ENCODE measurements around the gene CCR1.
A peak's percentile ranks its signal among the peaks of the same experiment; 100 is the strongest.

CCR1 gene

DNA sequence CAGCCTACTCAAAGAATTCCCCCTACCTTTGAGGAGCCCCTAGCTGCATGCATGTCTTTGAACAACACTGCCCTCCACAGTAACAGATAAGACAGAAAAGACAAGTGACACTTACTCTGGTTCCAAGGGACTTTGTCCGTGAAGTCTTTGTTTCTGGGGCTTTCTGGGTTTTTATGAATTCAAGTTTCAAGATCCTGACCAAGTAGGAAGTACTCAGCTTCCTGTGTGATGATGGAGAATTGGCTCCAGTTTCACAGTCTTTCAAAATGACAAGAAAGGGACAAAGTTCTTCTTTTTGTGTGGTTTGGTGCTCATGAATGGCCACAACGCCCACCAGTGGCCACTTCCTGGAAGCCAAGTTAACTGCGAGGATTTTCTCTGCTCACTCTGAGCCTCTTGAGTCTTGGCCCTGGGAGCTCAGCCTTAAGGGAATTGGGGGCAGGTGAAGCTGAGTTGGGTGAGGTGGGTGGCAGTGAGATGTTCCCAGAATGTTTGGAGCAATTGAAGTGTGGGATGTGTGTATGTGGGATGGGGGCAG, at the start of gene CCR1:
Gene CCR1 (minus strand): TSS at position 147 of the 538 bp plus-strand sequence. CDS start 4,000 bp downstream, outside the sequence.
- DNase-seq, result peak; percentile 69

DNA sequence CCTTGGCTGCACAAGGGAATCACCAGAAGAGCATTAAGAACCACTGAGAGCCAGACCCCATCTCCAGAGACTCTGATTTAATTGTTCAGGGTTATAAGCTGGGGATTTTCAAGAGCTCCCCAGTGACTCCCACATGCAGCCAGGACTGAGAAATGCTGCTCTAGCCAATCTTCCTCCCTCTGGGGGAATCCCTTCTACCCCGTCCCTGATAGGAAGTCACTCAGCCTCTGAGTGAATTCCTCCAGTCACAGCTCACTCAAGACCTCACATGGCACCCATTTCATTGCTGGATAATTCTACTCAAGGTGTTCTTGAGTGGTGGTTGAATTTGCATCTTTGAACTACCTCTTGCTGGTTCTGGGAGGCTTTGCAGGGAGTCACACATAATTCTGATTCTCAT, 44.9 kb upstream of the CCR1 start:
- DNase-seq, result no peak

DNA sequence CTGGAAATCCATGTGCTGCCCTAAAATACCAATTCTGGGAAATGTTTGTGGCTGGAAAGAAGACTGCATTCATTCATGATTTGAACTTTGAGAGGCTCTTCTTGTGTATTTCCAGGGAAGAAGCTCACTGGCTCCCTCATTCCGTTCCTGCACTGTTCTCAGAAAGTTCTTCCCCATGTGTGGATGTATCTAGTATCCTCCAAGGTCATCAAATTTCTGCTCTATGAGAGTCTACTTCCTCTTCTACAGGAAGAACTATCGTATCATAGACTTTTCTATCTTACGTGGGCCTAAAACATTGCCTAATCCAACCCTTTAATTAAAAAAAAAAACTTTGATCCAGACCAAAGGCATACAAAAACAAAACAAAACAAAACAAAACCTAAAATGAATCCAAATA, 37.0 kb upstream of the CCR1 start:
- no peak for DNase-seq

DNA sequence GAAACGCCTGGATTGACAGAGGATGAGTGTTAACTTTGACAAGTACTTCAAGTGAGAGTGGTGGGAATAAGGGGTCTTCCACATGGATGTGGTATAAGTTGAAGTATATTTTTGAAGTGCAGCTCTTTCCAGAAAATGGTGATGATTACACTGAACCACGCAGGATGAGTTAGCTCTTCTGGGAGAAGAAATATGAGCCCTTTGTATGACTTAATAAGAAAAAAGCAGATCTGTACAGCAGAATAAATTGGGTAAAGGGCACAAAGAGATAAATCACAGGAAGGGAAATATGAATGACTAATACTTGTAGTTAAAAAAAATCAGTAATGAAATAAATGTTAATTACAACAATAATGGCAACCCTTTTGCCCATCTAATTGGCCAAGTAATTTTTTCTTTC, 35.4 kb upstream of the CCR1 start:
- no peak for DNase-seq

DNA sequence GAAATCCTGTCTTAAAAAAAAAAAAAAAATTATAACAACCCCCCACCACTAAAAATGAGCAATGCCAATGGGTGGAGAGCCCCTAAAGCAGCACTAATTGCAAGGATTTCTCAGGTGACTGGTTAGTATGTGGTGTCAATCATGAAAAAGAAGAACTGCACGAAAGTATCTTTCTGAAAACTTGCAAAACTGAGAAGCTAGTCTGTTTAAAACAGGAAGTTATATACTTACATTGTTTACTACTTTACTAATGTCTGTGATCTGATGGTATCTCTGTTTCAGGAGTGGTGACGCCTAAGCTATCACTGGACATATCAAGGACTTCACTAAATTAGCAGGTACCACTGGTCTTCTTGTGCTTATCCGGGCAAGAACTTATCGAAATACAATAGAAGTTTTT, 34.0 kb upstream of the CCR1 start, which contains the start of gene CCR3:
Gene CCR3 (plus strand): TSS at position 341 of the 400 bp plus-strand sequence. CDS start 22,699 bp downstream, outside the sequence.
- no peak for DNase-seq

DNA sequence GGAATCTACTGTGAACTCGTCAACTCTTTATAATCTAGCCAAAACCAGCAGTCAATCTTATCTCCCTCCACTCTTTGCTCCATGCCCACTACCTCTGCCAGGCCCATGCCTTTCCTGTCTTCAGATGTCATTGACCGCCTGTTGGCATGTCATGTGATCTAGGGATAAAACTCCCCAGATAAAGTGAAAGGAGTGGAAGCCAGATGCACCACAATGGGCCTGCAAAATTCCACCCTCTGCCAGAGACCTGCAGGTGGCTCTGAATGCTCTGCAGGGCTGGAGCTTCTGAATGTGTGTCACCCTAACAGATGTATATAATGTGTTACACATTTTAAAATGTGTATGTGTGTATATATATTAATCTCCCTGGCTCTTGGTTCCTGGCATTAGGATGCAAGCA, 31.8 kb upstream of the CCR1 start:
- no peak for DNase-seq

DNA sequence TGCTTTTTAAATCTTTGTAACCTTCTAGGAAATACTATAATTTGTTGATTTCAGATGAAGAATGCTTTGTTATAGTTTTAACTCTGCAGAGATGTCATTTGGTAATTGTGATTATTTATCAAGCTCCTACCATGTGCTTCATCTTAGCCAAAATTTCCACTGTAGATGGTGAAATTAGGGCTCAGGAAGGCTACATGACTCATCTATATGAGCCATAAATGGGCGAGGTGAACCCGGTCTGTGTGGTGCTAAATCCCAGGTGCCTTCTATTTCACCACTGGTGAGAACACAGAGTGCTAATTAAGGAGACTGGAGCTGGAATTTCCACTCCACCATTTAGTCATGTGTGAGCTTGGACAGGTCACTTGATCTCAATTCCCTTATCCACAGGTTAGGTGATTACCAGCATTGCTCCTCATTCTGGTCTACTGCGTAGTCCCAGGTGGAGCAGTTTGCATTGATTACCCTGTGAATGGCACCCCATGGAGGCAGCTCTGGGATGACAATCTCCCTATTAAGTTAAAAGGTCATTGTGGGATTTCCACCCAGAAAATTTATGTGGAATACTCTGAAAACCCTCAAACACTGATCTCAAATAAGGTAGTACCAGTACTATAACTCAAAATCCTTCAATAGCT, 31.3 kb upstream of the CCR1 start:
- DNase-seq, result no peak

DNA sequence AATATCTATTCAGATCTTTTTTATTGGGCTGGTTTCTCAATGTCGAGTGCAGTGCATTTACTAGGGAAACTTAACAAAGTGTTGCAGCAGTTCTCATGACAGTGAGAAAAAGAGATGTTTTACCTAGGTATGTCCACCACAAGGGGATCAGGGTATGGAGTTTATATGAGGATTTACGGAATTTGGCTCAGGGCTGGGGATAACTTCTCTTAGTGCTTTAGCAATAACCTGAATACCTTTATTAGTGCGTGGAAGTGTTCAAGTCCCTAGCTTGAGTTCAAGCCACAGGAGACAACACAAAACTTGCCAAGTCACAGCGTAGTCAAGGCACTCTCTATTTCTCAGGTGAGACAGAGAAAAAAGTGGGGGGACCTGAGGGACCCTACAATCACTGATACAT, 30.3 kb upstream of the CCR1 start:
- DNase-seq, result no peak

DNA sequence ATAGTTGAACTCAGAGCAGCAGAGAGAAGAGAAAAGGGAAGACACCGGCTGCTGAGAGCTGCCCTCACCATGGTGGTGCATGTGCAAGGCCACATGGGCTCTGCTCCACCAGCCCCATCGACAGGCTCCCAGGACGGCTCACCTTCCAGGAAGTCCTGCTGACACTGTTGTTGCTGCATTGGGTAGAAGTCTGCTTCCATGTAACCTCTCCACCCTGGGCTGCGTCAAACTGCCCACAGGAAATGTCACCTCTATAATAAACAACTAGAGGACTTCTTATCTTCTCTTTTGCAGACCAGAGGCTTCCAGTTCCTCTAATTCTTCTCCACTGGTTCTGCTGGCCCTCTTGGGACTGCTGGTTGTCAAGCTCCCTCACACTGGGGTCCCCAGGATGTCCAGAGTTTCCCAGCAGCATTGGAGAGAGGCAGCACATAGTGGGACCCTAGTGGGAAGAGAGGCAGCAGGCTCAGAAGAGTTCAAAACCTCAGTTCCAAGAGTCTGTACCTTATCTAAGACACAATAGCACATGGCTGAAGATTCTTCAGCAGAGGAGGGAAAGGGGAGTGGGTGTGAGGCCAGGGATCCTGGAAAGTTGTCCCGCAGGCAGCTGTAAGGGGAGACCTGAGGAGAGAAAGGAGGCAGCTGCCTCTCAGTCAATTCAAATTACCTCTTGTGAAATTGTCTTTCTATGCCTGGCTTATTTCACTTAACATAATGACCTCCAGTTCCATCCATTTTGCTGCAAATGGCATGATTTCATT, 28.4 kb upstream of the CCR1 start:
- DNase-seq, result no peak

DNA sequence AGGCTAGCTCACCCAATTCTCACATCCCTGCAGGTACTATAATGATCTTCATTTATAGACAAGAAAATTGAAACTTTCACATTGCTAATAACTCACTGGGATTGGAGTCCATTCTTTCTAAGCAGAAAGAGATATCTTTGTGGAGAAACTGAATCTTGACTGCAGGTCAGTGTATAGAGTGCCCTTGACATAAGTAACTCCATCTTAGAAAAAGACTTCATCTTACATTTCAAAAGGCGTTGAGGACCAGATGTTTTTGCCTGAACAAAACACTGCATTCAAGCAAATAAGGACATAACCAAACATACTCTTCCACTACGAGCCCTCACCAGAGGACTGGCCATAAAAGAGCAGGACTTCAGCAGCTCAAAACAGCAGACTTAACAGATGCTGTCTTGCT, 27.3 kb upstream of the CCR1 start:
- no peak for DNase-seq

DNA sequence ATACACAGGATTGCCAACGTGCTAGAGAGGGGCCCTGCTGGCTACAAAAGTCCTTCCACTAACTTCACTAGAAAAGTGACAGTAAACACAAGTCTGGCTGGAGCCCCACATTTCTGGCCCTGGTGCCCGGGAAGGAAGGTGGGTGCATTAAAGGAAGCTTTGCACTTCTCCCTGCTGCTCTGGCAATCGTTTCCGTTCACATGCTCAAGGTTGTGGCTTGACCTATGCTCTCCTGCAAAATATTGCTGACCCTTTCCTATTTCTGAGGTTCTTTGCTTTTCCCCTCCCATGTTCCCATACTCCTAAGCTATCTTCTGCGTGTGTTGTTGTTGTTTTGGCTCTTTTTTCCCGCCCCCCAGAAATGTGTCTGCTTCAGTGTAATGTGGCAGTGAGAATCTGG, 25.1 kb upstream of the CCR1 start:
- DNase-seq, result no peak

DNA sequence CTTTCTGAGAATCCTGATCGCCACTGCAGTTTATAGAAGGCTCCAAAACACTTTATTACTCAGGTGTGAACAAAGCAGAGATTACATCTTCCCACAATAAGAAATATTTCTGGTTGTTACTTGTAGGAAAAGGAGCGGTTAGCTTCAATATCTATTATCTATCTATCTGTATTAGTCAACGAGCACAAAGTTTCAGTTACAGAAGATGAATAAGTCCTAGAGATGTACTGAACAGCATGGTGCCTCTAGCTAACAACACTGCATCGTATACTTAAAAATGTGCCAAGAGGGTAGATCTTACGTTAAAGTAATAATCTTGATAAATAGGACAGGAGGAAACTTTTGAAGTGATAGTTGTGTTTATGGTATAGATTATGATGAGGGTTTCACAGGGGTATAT, 23.2 kb upstream of the CCR1 start:
- DNase-seq, result no peak

DNA sequence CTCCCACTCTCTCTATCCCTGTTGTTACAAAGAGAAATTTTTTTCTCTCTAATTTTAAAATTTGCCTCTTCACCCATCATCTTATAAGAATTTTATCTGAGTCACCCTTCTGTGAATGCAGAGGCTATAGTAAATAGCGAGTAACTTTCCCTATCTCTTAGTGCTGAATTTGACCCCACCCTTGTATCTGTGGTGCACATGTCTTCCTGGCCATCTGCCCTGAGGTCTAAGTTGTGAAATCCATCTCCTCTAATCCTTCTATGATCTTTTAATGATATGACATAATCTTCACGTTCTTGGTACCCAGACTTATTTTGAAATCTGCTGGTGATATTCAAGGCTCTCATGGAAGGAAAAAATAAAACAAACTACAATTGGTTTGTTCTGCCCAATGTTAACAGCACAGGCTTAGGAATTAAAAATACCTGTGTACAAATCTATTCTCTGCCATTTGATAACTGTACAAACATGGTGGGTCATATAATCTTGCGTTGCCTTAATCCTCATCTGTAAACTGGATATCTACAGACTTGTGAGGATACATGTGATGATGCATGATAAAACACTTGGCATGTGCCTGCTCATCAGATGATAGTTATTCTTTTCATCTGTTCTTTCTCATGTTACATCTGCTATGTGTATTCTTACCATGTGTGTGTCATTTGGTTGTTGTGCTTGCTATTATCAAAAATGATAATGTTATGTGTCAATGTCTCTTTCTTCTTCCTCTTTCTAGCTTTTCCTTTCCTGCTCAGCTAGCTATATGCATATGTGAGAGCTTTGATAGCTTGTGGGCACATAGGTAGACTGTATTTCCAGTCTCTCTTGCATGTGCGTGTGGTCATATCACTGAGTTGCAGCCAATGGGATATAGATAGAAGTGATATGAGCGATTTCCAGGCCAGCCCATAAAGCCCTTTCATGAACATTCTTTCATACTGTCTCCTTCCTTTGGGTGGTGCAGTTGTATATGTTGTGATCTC, 20.4 kb upstream of the CCR1 start:
- DNase-seq, result no peak

DNA sequence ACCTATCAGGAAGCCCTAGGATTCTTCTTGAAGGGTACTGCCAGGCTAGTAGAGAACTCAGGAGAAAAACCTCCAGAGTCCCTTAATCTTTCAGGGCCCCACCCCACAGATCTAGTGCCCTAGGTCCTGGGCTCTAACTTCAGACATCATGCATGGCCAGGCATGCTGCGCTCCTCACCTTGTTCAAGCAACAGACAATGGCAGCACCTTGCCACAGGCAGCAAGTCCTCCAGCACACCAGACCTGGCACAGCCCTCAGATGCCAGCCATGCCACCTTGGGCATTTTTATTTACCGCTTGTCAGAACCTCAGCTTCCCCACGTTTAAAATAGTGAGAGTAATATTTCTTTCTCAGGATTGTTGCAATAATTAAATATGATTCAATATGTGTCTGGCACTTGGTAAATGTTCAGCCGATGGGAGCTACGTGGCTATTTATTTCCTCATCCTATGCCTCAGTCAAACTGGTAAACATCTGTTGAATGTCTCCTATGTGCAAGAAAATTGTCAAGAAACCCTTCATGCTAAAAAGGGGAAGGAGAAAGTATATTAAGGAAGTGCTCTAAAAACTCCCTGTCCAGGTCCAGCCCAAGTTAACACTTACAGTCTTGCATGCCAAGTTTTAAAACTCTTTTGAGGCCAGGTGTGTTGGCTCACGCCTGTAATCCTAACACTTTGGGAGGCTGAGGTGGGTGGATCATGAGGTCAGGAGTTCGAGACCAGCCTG, 14.5 kb upstream of the CCR1 start:
- DNase-seq, result peak; percentile 56

DNA sequence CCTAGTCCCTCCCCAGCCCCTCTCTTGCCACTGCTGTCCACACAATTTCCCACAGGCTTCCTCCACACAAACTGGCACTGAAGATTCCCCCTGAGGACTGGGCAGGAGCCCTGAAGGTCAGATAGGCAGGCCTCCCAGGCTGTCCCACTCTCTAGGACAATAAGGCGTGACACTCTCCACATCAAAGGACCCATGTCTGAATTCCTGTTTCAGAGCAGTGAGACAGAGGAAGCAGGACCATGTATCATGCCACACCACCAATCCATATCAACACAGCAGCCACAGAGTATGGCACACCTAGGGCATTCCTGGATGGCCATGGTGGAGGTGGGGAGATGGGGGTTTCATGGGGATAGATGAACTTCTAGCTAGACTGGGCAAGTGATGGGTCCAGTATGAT, 13.8 kb upstream of the CCR1 start:
- no peak for DNase-seq

DNA sequence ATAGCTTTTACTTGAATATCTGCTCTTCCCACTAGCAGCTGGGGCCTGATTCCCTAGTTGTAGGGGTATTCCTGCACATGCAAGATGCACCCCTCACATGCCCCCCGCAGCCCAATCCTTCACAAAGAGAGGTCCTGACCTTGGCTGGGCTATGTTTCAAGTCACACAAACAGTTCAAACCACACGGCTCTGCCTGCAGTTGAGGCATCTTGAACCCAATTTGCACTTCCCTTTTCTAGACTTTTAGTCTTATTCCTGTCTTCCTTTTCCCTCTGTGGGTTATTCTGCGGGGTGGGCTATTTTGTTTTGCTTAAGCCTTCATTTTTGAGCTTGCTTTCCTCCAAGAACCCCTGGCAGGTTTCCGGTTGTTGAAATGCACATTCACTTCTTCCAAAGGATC, 13.3 kb upstream of the CCR1 start:
- DNase-seq, result peak; percentile 82

DNA sequence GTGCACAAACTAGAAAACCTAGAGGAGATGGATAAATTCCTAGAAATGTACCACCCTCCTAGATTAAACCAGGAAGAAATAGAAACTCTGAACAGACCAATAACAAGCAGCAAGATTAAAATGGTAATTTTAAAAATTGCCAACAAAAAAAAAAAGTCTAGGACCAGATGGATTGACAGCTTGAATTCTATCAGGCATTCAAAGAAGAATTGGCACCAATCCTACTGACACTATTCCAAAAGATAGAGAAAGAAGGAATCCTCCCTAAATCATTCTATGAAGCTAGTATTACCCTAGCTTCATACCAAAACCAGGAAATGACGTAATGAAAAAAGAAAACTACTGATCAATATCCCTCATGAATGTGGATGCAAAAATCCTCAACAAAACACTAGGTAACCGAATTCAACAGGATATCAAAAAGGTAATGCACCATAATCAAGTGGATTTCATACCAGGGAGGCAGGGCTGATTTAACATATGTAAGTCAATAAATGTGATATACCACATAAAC, 10.1 kb upstream of the CCR1 start:
- no peak for DNase-seq

DNA sequence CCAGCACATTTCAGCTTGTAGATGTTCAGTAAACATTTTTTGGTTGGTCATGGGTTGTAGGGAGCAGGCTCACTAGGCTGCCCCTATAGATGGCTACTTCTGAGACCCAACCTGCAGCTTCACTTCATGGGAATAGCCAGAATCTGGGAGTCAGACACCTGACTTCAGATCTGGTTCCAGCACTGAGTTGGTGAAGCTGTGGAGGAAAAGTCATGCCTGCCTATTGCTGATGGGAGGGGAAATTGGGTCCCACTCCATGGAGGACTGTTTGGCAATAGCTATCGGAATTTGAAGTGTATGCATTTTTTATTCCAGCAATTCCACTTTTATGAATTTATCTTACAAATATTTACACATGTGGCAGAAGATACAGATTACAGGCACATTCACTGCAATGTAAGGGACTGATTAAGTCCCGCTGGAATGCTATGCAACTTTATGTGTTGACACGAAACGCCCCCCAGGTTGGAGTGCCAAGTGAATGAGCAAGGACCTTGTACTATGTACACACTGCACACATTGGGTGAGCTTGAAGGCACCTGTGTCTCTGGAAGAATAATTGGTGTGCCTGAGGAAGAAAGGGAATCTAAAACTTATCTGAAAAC, 7.8 kb upstream of the CCR1 start:
- DNase-seq, result no peak

DNA sequence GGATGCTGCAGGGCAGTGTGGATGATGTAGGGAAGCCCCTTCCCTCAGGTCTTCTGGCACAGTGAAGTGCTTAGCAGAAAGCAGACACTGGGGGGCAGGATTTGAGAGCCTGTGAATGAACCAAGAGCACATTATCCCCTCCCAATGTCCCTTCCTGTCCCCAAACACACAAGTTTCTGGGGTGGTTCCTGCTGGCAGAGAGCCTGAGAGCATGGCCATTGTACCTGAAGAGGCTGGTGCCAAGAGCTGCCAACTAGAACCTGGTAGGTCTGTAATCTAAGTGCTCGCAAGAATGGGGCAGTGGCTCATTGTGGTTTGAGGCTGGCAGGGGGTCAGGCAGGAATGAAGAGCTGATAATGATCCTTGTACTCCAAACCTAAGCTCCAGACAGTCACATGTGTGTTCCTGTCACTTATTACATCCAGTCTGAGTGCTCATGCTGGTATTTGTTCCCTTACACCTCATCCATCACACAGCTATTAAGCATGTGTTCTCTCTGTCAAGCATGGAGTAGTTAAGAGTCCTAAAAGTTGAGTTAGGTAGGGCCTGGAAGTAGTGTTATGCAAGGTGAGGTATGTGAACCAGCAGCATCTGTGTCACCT, 6.7 kb upstream of the CCR1 start:
- DNase-seq, result no peak

DNA sequence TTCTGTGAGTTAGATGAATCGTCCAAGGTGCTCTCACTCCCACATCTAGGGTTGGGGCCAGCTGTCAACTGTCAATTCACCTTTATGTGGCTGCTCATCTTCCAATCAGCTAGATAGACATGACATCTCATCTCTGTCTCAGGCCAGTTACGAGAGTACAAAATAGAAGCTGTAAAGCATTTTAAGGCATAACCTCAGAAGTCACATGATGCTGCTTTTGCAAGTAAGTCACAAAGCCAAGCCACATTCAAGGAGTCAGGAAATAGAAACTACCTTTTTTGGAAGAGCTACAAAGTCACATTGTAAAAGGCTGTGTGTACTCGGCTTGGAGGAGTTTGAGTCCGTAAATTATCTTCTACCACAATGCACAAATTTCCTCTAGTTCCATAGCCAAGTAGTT, 5.1 kb upstream of the CCR1 start:
- DNase-seq, result peak; percentile 35

DNA sequence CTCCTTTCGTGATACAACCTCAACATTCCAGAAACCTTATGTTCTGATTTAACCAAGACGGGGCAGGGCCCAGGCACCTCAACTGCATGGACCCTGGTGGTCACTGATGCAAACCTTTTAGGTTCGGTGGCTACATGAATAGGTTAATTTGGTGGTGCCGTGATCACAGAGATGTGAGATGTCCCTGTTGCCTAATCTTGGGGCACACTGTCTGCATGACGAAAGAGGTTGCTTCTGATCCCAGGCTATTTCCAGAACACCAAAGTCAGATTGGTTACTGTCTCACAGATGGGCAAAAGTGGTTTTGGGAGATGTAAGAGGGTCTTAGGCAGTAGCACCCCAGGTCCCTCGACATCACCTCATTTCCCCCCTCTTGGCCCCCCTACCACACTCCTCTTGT, 4.0 kb upstream of the CCR1 start:
- DNase-seq, result no peak
